NOMO-1 treated with dmso at 0.1 percent for 144 hours (cell line): ENCODE results near the gene KLK2.
A peak's percentile ranks its signal among the peaks of the same experiment; 100 is the strongest.

Experiments
- DNase-seq: peaks from one replicate; lab custom pipeline; 2025; ENCODE audit not compliant: unreplicated experiment; lab: John Stamatoyannopoulos, UW

Gene KLK2

DNA sequence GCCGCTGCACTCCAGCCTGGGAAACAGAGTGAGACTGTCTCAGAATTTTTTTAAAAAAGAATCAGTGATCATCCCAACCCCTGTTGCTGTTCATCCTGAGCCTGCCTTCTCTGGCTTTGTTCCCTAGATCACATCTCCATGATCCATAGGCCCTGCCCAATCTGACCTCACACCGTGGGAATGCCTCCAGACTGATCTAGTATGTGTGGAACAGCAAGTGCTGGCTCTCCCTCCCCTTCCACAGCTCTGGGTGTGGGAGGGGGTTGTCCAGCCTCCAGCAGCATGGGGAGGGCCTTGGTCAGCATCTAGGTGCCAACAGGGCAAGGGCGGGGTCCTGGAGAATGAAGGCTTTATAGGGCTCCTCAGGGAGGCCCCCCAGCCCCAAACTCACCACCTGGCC, at the start of gene KLK2:
KLK2 (plus strand) TSS at position 384 of the 400 bp plus-strand sequence. CDS start 35 bp downstream, outside the sequence.
- no peak for DNase-seq

DNA sequence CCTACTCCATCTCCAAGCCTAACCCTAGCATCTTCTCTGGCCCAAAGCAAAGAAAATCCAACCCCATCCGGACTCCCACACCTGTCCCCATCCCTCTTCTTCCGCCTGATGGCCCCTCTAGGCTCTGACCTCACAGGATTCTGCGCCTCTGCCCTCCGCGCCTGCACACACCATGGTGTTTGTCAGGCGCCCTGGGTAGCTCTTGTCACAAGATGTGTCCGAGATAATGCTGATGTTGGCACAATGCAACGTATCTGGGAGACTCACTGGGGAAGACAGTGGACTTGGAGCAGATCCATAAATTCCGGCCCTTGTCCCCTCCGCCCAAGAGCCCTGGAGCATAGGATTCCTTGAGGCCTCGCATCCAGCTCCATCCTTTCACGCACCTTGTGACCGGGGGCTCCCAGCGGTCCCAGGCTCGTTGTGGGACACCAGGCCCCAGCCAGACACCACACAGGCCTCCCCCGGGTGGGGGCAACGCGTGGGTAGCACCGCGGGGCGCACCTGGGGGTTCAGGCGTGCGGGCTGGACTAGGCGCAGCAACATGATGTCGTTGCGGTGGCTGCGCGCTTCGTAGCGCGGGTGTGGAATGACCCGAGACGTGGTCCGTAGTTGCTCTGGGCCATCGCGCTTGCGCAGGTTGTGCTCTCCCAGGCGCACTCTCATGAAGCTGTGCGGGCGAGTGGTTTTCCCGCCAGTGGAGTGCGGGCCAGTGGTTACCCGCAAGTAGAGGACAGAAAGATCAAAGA, 46.6 kb upstream of the KLK2 start:
- DNase-seq, result no peak

DNA sequence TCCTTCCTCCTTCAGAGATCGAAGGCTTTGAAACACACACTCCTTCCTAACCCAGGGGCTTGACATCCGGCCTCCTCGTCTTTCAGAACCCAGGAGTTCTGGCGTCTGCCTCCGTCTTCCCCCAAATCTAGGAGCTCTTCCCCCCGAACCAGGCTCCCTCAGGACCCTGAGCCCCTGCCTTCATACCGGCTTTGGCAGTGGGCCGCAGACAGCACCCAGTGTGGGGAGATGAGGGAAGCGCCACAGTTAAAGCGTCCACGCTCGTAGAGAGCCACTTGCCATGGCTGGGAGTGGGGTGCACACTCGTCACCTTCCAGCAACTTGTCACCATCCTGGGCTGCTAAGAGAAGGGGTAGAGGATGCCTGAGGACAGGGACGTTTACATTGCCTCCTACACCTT, 45.8 kb upstream of the KLK2 start:
- no peak for DNase-seq

DNA sequence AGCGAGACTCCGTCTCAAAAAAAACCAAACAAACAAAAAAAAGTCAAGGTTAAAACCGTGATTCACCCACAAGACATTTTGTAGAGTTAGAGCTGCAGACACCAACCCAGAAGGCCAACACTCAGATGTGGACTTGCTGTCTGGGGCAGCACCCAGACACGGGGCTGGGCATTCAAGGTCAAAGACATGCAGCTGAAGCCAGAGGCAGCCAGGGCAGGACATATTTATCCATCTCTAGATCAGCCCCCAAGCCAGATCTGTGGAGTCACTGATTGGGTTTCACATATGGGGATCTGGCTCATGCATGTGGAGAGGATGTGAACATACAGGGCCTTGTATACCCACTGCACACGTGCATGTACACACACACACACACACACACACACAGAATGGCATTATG, 43.4 kb upstream of the KLK2 start:
- DNase-seq, result no peak

DNA sequence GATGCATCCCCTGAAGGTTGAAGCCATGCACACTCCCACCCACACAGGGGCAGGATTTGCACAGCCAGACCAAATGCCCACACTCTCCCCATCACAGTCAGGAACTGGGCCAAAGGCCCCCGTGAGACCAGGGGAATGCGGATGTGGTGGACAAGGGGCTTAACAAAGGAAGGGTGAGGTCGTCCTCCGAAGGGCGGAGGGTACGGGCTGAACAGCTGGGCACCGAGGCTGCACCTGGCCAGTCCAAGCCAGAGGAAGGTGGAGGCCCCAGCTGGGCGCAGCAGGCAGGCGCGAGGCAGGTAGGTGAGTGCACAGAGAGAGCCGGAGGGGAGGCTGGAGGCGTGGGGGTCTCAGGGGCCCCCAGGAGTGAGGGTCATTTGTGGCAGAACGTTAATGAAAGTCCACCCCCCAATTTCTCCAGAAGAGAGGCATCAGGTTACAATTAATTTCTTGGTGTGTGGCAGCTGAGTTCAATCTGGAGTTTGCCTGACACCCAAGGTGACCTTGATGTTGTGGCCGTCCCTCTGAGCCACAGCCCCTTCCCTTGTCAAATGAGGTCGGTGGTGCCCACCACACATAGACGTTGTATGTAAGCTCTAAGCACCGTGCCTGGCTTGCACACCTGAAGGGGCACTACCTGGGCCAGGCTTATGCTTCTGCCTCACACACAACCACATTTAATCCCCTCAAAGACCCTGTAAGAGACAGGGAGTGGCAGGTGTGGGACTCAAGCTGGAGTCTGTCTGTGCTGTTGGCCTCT, 42.8 kb upstream of the KLK2 start:
- DNase-seq, result no peak

DNA sequence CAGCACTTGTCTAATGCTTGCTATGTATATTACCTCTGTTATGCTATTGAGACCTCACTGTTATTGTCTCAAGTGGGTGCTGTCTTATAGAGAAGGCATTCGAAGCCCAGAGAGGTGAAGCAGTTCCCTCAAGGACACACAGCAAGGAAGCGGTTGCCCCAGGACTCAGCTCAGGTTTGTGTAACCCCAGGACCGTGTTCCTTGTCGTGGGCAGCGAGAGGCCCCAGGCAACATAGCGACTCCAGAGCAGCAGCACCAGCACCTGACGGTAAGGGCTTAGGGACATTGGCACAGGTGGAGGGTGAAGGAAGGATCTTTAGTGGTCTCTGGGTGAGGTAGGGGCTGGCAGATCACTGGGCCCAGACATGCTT, 42.2 kb upstream of the KLK2 start:
- no peak for DNase-seq

DNA sequence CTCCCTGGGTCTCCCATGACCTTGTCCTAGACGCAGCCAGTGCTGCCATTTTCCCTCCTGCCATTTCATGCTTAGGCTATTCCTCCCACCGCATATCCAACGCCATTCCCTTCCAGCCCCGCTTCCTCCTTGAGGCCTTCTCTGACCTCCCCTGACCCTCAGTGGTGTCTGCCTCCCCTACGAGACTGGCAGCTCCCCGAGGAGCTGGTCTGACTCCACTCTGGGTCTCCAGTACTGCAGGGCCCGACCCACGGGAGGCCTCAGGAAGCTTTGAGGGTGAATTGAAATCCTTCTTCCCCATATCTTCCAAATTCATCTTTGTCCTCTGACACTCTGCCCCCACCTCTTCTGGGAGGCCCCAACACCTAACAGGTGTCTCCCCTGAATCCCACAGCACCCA, 40.6 kb upstream of the KLK2 start:
- DNase-seq, result no peak

DNA sequence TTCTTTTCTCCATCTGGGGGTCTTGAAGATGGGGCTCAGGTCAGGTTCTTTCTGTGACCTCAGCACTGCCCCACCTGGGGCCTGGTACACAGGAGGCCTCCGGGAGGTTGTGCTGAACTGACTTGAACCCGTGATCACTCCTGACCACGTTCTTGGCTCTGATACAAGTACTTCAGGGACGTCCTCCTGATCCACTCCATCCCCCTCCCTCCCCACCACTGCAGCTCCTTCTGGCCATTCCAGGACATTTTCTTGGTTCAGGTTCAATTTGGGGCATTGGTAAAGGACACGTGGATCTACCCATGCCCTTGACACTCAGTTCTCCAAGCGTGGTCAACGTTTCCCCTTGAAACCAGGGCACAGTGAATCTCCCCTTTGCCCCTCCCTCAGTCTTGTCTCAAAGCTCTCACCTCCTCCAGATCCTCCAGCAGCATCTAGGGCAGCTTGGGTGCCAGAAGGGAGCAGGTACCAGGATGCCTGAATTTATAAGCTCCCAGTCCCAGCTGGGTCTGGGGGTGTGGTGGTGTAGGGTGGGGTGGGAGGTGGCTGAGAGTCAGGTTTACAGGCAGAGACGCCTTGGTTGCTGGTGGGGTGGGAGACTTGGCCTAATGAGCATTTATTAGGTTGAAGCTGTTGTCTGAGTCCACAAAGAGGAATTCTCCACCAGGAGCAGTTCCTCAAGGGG, 40.0 kb upstream of the KLK2 start, which contains the start of gene KLK15:
KLK15 (minus strand) TSS at position 458 of the 685 bp plus-strand sequence. CDS start 2,082 bp downstream, outside the sequence.
- DNase-seq, result no peak

DNA sequence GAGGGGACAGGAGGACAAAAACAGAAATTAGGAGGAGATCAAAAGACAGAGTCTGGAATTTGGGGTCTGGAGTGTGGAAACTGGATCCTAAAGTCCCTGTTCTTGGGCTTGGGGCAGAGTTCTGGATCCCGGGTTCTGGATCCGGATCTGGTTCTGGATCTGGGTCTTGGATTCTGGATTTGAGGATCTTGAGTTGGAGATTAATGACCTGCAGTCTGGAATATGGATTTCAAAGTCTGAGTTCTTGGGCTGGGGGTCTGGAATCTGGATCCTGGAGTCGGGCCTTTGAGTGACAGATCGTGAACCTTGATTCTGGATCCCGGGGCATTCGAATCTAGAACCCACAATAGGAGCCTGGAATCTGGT, 39.5 kb upstream of the KLK2 start:
- DNase-seq, result no peak

DNA sequence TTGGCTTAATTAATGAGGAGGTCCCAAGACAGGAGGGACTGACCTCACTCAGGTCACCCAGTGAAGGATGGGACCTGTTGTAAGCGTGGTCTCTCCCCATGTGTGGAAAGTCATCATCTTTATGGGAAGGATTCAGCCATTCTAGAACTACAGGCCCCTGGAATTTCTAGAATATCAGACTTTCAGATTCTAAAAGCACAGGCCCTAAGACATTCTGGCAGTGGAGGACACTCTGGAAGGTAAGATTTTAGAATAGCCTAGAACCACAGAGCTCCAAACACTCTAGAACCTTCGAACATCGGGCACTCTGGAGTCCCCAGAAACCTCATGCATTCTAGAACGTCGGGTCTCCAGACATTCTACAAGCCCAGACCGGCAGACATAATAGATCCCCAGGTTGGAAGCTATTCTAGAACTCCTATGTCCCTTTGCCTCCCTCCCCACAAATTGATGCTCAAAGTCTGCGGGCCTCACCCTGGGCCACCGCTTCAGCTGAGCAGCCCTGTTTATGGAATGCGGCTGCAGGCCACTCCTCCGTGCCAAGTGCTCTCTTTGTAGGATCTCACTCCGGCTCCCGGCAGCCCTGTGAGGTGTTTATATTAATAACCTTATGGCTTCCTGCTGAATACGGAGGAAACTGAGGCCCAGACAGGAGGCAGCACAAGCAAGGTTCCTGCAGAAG, 38.0 kb upstream of the KLK2 start:
- no peak for DNase-seq

DNA sequence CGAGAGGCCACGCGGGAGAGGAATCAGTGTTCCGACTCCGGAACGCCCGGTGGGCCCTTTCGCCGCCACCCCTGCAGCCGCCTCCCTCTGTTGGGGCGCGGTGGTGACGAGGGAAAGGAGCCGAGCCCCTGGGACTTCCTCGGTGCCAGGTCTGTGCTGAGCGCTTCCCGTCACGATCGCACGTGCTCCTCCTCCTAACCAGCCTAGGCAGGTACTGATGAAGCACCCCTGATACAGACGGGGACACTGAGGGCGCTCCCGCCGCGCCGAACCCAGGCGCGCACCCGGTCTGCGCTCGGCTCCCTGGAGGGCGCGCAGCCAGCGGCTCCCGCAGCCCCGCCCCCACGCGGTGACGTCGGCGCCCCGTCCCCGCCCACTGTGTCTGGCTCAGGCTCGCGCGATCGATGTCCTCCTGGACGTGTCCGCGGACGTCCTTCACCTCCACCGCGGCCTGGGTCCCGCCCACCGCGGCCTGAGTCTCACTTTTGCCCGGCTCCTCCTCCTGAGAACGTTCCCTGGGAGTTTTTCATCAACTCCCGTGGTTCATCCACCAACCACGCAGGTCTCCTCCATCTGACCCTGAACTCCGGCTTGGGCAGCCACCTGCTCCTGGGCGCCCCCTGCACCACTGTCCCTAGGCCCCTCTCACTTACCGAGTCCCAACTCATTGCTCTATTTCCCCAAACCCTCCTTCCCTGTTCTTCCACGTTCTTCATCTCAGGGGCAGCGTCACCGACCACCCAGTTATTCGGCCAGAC, 37.3 kb upstream of the KLK2 start:
- peak; percentile 62 for DNase-seq

DNA sequence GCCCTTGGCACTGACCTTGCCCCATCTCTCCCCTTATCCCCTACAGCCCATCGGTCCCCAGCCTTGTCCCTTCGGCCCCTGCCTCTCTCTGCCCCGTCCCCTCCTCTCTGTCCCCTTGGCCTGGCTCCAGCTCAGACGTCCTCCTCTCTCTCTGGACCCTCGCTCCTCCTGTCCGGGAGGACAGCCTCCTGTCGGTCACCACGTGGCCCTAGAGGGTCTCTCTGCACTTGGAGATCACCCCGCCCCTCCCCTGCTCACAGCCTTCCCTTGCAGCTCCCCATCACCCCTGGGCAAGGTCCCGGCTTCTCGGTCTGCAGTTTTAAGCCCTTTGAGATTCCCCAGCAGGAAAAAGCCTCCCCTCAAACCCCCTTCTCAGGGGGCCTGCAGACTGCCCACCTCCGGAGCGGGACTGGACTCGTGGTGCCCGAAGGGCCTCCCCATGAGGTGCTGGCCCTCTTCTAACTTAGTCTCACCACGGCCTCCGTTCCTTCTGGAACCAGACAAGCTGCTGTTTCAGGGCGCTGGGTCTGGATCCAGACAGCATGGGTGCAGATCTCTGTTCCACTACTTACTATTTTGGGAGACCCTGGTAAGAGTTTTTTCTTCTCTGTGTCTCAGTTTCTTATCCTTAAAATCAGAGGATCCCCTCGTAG, 36.6 kb upstream of the KLK2 start:
- no peak for DNase-seq

DNA sequence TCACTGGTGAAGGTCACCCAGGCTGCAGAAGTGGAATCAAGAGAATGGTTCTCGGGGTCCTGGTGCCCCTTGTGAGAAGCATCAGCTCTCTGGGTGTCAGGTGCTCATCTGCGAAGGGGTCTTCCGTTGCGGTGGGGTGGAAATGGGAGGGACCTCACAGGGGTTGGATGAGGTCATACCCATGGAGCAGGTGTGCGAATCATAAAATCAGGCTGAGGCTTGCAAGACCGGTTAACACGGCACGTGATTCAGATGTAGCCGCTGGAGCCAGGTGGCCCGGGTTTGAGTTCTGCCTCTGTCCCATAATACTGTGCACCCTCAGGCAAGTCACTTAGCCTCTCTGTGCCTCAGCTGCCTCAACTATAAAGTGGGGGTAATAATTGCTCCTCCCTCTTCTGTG, 35.9 kb upstream of the KLK2 start:
- no peak for DNase-seq

DNA sequence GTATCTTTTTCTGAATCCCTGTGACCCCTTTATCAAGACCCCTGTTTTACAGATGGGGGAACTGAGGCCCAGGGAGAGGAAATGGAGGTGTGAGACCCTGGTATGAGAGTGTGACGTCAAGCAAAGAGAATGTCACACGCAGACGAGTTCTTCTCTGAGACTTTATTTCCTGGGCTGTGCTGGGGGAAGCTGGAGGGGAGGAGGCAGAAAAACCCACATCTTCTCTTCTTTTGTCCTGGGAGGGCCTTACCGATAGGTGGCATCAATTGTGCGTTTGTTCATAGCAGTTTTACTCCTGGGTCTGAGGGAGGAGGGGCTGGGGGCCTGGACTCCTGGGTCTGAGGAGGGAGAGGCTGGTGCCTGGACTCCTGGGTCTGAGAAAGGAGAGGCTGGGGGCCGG, 35.0 kb upstream of the KLK2 start:
- peak; percentile 6 for DNase-seq

DNA sequence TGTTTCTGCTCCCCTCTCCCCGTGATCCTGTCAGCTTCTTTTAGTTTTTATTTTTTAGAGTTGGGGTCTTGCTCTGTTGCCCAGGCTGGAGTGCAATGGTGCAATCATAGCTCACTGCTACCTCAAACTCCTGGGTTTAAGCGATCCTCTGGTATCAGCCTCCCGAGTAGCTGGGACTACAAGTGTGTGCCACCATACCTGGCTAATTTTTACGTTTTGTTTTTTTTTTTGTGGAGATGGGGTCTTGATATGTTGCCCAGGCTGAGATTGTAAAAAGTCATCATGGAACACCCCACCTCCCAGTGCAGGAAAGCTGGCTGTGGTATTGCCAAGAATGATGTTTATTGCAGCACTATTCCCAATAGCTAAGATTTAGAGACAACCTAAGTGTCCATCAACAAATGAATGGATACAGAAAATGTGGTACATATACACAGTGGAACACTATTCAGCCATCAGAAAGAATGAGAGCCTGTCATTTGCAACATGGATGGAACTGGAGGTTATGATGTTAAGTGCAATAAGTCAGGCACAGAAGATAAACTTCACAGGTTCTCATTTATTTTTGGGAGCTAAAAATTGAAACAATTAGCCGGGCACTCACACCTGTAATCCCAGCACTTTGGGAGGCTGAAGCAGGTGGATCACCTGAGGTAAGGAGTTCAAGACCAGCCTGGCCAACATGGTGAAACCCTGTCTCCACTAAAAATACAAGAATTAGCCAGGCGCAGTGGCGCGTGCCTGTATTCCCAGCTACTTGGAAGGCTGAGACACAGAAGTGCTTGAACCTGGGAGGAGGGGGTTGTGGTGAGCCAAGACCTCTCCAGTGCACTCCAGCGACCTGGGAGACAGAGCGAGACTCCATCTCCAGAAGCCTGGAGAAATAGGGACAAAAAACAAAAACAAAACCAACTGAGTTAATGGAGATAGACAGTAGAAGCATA, 33.3 kb upstream of the KLK2 start:
- DNase-seq, result no peak

DNA sequence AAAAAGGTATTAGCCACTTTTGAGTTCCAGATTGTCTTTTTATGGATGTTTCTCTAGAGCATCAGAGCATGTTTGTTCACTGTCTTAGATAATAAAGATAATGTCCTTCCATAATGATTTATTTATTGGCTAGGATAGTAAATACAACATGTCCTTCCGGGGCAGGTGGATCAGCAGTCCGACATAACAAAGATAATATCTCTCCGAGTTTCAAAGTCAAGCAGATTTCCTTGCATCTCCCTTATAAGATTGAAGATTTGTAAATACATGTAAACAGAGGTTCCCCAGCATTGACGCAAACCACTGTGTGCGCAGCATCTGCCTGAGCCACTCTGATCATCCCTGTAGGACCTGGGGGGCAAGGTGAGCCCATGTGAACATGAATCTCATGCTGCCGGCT, 31.1 kb upstream of the KLK2 start:
- no peak for DNase-seq

DNA sequence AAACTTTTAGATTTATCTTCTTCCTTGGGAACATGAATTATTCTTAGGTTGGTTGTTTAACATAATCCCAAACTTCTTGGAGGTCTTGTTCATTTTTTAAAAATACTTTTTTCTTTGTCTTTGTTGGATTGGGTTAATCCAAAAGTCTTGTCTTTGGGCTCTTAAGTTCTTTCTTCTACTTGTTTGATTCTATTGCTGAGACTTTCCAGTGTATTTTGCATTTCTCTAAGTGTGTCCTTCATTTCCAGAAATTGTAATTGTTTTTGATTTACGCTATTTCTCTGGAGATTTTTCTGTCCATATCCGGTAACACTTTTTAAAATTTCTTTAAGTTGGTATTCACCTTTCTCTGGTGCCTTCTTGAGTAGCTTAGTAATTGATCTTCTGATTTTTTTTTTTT, 30.0 kb upstream of the KLK2 start:
- no peak for DNase-seq

DNA sequence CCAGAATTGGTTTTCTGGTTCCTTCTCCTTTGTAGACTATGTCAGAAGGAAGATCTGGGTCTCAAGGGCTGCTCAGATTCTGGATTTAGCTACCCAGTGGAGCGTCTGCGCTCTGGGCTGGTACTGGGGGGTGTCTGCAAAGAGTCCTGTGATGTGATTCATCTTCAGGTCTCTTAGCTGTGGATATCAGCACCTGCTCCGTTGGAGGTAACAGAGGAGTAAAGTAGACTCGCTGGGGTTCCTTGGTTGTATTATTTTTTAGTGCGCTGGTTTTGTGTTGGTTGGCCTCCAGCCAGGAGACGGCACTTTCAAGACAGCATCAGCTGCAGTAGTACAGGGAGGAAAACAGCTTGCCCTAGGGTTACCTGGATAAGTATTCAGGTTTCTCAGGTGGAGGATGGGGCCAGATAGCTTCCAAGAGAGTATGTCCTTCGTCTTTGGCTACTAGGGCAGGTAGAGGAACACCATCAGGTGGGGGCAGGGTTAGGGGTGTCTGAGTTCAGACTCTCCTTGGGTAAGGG, 29.5 kb upstream of the KLK2 start:
- DNase-seq, result no peak
